COLO829 (cell line): ENCODE data around the gene ITGB5.

Experiments used
- DNase-seq: peaks from one replicate; pipeline ENCODE4 v3.0.0; 2012; ENCODE audit warnings: low spot score

ITGB5 gene

DNA sequence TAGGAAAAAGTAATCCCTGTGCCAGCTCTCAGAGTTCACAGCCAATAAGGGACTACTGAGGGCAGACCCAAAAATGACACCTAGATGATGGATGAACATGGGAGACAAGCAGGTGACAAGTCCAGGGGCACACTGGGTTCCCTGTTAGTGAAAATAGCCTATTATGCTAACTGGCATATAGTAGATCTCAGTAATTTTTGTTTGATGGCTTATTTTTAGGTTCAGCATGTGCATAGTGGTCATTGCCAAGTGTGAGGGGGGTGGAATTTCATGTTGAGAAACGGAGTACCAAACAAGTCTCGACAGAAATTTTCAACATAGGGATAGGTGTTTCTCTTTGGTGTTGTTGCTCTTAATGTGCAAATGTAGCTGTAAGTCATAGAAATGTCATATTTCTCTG is 6.4 kb upstream of the ITGB5 start:
- no peak for DNase-seq

DNA sequence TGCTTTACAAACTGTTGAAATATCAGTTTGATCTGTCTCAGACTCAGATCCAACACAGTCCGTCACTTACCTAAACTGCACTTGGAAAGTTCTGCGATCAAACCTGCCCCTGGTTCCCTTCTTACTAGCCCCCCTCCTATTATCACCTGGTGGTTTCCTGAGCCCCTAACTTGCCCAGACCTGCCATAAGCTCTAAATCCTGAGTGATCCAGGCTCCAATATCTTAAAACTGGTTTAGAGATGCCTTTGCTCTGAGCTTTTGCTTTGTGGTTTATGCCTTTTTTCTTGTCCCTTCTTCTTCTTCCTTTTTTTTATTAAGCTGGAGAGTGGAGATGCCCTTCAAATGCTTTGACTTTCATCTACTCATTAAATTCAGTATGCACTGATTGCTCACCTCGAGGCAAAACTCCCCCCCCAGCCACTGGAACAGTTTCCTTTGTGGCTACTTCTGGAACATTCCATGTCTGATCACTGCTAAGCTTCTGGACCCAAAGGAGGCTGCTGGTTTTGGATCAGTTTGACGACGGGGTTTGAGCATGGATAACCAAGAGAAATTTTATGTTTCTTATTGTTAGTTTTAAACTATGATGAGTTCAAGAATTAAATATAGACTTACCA is 3.5 kb upstream of the ITGB5 start:
- DNase-seq = no peak

DNA sequence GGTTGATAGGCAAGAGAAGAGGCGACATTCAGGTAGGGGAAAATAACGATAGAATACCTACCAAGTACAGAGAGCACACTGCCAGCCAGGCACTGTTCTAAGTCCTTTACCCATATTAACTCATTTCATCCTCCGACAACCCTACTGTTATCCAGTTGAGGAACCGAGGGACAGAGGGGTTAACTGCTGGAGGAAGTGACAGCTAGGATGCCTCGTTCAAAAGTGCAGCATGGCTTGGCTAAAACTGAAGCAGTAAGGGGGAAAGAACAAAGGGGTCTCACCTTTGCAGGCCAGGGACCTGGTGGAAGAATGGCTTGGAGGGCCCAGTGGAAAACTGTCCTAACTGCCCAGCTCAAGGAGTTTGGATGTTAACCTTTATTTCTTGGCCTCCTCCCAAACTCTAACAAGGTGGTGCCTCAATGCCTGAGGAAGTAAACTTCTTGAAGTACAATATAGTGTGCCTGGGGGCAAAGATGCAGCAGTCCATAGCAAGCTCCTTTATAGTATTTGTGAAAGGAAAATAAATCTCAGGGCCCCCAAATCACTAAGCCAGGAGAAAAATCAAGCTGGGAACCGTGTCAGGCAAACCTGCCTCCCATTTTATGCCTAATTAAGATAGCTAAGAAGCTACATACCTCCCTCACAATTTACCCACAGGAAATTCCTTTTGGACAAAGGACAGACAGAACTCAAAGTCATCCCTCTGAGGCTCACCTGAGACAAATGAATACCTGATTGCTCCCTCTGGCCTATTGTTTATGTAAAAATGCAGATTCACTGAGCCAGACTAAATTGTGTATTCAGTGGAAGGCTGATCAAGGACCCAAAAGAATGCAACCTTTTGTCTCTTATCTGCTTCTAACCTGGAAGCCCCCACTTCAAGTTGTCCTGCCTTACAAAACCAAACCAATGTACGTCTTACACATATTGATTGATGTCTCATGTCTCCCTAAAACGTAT is 1.6 kb upstream of the ITGB5 start:
- DNase-seq = no peak

GRCh38 chr3:124887932-124888298 is 750 bp upstream of the ITGB5 start:
- no peak for DNase-seq

DNA sequence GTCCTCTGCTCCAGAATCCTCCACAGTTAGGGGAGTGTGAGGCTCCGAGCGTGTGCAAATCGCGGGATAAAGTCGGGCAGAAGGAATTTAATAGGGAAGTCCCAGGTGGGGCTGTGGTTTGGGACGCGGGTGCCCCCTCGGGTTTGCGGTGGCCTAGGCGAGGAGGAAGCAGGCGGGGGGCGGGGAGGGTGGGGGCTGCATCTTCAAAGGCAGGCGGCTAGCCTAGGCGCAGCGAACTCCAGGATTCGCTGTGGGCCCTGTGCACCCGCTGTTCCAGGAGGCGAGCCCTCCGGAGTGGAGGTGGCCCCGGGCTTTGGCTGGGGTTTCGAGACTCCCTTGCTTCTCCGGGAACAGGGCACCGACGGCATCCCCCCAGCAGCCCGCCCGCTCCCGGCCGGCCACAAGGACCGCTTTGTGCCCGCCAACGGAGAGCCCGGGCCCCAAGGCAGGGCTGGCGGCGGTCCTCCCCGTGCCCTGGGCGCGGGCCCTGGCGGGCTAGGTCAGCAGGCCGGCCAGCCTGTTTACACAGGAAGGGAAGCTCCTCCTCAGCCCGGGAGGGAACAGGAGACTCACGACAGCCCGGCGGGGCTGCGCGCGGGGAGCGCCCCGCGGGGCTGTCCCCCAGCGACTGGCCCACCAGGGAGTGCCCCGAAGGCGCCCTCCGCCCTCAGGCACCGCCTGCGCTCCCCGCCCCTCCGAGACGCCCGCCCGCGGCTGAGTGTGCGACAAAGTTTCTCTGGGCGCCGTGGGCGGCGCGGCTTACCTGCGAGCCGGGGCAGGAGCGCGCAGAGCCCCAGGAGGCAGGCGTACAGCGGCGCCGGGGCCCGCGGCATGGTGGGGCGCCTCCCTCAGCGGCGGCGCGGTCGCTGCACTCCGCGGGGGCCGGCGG is 753 bp downstream of the ITGB5 start:
- no peak for DNase-seq

GRCh38 chr3:124885466-124886167 is 1.5 kb downstream of the ITGB5 start:
- DNase-seq = peak; percentile 92

DNA sequence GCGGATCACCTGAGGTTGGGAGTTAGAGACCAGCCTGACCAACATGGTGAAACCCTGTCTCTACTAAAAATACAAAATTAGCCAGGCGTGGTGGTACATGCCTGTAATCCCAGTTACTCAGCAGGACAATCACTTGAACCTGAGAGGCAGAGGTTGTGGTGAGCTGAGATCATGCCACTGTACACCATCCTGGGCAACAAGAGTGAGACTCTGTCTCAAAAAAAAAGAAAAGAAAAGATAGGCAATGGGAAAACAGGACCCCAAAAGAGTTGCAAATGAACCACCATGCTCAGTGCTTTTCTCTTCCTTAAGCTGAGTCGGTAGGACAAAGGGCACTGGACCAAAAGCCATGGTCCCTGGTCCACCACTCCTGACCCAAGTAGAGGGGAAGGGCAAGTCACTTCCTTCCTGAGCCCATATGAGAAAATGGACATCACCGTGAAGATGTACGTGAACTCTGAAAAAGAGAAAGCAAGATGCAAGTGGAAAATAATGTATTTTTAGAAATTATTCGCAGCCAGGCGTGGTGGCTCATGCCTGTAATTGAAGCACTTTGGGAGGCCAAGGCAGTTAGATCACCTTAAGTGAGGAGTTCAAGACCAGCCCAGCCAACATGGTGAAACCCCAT is 2.6 kb downstream of the ITGB5 start:
- DNase-seq = no peak

DNA sequence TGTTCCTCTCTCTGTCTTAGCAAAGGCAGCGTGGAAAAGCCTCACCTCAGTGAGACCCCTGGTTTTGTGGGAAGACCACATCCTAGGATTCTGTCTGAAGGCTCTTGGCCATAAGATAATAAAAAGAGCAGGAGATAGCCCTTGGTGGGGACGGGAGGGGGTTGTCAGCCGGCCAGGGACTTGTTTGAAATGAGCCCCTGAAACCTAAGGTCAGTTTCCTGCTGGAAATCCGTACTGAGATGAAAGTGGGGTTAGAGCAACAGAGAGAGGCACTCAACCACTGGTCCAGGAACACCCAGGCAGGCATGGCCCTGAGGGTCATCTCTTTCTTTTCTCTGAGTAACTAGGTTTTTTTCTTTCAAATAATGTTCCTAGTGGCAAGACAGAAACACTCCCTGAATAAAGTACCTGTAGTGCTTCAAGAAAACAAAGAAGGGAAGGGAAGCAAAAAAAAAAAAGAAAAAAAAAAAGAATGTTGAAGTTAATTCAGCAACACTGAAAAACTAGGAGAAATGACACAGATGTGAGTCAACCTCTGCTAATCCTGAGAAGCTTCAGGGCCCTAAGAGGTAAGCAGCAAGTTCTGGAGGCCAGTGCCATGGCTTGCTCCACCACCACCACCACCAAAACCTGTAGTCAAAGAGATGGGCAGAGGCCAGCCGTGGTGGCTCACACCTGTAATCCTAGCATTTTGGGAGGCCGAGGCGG is 3.2 kb downstream of the ITGB5 start:
- DNase-seq = no peak

DNA sequence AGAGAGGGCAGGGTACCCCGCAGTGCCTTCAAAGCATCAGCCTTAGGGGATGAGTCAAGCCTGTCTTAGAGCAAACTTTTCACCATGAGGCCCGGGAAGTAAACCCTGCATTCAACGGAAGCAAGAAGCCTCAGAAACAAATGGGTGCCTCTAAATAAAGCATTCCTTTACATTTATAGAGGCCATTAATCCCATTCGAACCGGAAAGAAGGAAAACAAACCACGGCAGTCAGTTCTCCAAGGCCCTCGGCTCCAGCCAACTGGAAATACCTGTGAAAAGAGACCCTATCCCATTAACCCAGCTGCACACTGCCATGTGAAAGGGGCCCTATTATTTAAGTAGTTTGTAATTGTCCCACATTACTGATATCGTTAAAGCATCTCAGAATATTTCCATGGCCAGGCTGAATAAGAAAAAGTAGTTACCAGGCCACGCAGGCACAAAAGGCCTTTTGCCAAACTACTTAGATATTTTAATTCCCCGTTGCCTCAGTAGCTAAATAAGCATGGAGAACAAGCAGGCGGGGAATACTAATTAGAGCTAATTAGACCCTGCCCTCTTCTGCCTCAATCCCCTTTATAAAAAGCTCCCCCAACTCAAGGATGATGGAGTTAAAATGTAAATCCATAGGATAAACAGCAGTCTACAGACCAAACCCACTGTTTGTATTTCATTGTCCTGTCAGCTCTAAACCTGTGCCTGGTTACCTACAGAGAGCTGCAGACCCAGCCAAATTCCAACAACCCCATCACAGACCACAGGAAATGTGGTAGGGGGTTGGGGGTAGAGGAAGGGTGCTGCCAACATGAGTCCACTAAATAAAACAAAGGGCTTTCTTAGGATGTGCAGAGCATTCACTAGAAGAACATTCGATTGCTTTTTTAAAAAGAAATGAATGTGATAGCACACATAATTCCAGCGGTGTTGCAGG is 4.1 kb downstream of the ITGB5 start:
- DNase-seq = no peak

DNA sequence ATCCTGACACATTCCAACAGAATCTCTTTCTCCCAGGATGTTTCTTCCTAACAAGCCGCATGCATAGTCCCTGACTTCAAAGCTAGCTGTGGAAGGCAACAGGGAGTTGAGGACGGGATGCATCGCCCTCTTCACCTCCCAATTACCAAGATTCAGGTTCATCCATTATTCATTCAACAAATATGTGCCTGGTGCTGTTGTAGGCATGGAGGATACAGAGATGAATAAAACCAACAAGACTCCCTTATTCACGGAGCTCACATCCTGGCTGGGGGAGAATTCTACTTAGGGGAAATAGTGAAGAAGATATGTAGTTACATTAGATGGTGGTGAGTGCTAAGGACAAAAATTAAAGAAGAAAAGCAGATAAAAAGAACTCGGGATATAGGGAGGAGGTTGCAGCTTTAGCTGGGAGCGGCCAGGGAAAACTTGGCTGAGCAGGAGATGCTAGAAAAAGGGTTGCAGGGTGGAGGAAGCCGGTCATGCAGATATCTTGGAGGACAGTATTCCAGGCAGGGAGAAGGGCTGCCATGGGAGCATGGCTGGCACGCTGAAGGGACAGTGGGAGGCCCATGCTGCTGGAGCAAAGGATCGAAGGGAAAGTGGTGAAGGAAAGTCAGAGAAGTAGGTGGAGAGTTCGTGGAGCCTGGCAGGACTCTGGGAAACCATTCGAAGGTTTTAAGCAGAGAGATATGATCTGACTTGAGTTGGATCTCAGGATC is 5.0 kb downstream of the ITGB5 start:
- DNase-seq = no peak

- DNase-seq = peak; percentile 80
Measured at GRCh38 chr3:124879337-124879680, 7.9 kb downstream of the ITGB5 start.

DNA sequence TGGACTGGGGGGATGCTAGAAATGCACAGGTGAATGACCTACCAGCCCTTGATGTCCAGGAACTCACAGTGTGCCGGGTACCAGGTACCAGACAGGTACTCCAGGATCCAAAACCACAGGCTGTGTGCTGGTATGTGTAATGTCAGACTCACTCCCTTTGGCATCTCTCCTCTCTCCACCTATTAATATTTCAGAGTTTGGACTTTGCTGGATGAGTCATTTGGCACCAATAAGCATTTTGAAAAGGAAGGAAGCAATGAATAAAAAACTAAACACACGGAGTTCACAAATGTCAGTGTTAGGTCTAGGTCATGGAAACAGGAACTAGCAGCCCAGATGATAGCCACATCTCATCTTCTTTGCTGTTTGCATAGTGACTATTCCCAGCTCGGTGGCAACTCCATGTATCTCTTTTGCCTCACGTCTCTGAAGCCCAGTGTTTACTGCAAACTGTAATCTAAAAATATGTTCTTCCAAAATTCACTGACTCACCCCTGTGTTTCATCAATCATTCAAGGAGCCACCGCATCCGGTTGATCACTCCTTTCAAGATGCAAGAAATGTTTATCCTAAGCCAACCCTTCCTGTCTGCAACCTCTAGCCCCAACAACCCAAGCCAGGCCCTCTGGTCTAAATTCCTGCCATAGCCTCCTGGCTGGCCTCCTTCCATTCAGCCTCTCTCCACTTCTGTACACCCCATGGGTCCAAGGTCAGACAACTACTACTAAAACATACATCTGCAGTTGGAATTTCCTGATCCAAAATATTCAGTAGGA is 8.4 kb downstream of the ITGB5 start:
- peak; percentile 92 for DNase-seq

GRCh38 chr3:124877674-124878073 is 9.5 kb downstream of the ITGB5 start:
- DNase-seq = no peak

- DNase-seq = no peak
Measured at GRCh38 chr3:124876401-124876878, 10.7 kb downstream of the ITGB5 start.

DNA sequence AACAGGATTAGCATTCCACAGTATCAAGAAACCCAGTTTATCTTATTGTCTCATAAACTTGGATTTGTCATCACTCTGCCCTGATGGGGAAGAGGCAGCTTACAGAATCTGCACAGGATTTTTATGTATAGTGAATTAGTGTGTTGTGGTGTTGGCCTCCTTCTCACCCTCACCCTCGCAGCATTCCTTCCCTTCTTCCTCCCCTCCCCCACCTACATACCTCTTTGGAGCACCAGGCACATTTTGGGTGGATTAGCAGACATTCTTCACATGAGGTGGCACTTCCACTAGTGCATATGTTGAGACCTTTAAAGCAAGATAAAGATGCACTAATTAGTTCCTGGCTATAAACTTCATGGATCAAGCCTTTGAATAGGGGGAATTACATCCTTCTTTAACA is 13.9 kb downstream of the ITGB5 start:
- no peak for DNase-seq

GRCh38 chr3:124867511-124867910 is 19.7 kb downstream of the ITGB5 start:
- DNase-seq = no peak

GRCh38 chr3:124862006-124862405 is 25.2 kb downstream of the ITGB5 start:
- no peak for DNase-seq

GRCh38 chr3:124861041-124861440 is 26.1 kb downstream of the ITGB5 start:
- no peak for DNase-seq
